ENCODE results near the gene MYH15.

The MYH15 gene

GRCh38 chr3:108410531-108410984 is 99.8 kb downstream of the MYH15 start:
- DNase-seq = no peak

DNA sequence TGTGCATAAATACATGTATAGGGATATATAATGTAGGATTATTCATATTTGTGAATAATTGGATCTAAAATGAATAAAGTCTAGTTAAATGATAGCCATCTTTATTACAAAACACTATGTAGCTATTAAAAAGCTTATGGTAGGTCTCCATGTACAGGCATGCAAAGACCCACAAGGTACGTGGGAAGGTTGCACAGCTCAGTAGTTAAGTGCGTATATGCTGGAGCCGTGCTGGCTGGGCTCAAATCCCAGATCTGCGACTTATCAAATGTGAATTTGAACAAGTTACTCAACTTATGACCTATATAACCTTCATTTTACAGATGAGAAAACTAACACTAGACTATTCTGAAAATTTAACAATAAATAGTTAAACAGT is 100.6 kb downstream of the MYH15 start:
- DNase-seq = no peak

GRCh38 chr3:108408883-108409799 is 101.3 kb downstream of the MYH15 start:
- no peak for DNase-seq

DNA sequence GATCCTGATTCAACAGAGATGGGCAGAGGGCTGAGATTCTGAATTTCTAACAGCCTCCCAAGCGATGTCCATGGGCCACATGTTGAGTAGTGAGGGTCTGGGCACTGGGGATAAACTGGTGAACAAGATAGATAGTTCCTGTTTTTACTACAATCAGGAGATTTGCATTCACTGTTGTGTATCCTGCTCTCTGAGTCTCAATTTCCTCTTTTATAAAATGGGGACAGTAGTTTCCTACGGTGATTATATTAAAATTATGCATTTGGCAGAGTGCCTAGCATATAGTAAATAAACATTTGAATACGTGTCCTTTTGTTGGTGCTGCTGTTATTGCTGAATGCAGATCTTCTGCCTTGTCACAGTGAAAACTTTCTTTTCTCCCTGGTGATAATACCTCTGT is 102.5 kb downstream of the MYH15 start:
- DNase-seq = peak; percentile 24 to 63 (median 61)

GRCh38 chr3:108406661-108407206 is 103.7 kb downstream of the MYH15 start:
- DNase-seq = peak; percentile 61 to 68 (median 65)

GRCh38 chr3:108406063-108406660 is 104.2 kb downstream of the MYH15 start:
- DNase-seq = peak; percentile 28 to 67 (median 44)

DNA sequence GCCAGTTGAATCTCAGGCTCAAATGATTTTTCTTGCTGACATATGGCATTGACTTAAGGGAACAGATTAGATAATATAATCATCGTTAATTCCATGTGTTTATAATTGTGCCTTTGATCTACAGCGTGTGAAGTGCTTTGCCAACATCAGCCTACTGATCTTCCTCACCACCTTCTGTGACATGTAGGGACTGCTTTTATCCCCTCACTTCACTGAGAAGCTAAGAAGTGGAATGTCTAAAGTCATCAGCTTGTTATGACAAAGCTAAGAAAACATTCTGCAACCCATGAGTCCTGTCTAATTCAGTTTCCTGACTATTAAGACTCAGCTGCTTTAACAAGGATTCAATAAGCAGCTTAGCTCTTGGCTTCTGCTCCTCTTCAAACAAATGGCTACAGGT is 106.0 kb downstream of the MYH15 start:
- no peak for DNase-seq

GRCh38 chr3:108403686-108404345 is 106.6 kb downstream of the MYH15 start:
- no peak for DNase-seq

GRCh38 chr3:108403198-108403597 is 107.2 kb downstream of the MYH15 start:
- no peak for DNase-seq

DNA sequence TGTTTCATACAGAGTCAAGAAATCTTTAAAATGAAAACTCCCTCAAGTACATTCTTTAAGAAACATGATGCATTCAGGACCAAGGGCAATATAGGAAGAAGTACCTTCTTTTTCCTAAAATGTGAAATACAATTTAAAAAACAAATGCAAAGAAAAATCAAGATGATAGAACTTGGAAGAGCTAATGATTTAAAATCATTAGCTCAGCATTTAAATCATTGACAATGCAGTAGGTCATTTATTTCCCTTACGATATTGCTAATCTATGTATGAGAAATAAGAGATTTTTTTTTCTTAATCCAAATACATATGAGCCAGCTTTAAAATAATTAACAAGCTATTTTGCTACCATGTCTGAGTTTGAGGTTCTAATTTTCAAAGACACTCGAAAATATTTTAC is 108.6 kb downstream of the MYH15 start:
- no peak for DNase-seq

GRCh38 chr3:108398510-108398909 is 111.9 kb downstream of the MYH15 start:
- DNase-seq = no peak

DNA sequence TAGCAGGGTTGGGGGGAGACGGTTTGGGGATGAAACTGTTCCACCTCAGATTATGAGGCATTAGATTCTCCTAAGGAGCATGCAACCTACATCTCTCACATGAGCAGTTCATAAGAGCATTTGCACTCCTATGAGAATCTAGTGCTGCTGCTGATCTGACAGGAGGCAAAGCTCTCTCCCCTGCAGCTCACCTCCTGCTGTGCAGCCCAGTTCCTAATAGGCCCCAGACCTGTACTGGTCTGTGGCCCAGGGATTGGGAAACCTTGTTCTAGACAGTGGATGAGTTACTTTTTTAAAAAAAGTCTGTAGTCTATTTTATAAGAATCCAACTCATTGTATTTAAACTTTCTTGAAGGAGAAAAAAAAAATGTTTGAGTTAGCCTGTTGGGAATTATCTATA is 114.1 kb downstream of the MYH15 start:
- DNase-seq = no peak

- DNase-seq = no peak
Measured at GRCh38 chr3:108394563-108394962, 115.8 kb downstream of the MYH15 start.

DNA sequence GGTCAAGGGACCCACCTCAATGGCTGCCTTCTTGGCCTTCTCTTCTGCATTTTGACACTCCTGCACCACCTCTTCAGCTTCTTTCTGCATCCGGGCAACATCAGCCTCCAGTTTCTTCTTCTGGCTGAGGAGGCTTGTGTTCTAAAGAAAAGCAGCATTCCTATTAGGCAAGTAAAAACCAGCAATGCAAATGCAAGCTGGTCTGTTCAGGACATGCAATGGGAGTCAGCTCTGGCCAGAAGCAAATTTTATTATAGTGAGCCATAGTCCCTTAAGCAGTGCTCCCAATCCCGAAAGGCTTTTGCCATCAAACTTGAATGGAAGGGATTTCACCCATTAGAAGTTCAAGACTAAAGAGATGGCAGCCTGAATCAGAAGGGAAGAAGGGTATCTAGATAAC is 116.4 kb downstream of the MYH15 start:
- no peak for DNase-seq

DNA sequence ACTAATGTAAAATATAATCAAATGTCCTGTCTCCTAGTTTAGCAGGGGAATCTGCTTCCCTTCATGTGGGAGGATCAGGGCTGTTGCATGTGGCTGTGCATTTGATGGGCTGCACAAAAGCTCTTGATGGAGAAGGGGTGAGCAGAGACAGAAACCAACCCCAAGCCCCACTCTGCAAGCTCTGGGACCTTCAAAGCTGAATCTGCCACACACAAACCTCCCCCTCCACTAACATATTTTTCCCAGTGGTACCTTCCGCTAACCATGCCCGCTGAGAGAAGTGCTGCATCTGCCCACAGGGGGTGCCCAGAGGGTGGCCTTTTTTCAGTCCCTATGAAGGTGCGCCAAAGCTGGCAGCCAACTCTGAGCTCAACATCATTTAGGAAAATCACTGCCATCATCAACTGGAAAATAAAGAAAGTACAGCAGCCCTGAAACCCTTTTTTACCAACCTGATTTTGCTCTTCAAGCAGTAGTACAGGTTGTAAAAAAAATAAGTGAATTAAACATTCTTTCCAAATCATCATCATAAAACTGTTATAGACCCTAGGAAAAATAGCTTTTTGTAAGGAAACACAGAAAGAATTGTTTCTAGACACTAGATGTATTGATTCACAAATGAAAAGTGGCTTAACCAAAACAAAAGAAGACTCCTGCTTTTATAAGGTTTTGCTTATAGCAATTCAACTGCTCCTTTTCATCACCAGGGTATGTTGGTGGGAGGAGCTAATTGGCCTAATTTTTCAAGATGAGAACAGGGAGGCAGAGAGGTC is 117.1 kb downstream of the MYH15 start:
- no peak for DNase-seq

GRCh38 chr3:108391917-108392593 is 118.3 kb downstream of the MYH15 start:
- no peak for DNase-seq

- DNase-seq = no peak
Measured at GRCh38 chr3:108389372-108389771, 121.0 kb downstream of the MYH15 start.

- peak; percentile 19 to 58 (median 50) for DNase-seq
Measured at GRCh38 chr3:108388136-108389132, 122.0 kb downstream of the MYH15 start.

DNA sequence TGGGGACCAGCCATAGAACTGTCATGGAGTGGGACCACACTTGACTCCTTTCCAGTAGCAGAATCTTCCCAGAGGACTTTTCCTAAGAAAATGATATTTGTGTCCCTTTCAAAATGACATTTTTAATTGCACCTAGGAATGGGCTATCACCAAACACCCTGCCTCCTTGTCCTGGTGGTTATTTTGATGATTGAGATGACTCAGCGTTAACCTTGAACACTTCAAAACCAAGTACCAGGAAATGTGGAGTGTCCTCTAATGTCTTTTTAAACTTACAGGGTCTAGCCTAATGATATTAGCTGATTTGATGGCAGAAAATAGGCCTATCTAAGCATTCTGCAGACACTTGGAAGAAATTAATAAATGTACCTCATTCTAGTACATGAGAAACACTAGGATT is 123.3 kb downstream of the MYH15 start:
- no peak for DNase-seq

- DNase-seq = no peak
Measured at GRCh38 chr3:108383306-108383705, 127.1 kb downstream of the MYH15 start.

Data from suppressor macrophage treated with lipopolysaccharide for 1 hour (primary cell).